ENCODE measurements around the gene GPR107.

- TF ChIP-seq POLR2AphosphoS5 (IDR thresholded peaks at IDR 0.05) (no peak), POLR2A (IDR thresholded peaks at IDR 0.05) (no peak), CTCF (IDR thresholded peaks at IDR 0.05) (no peak)
Observed at GRCh38 chr9:130181678-130182380, 128.1 kb downstream of the GPR107 start.

Data from suprapubic skin (tissue), 4 donors.